ENCODE results near the gene GAS6.

The GAS6 gene

GRCh38 chr13:113886561-113887112 is 22.8 kb upstream of the GAS6 start:
- no peak for TF ChIP-seq OSR1 (CRISPR knock-in tag; IDR thresholded peaks at IDR 0.05)
- TF ChIP-seq, protein P1, sequence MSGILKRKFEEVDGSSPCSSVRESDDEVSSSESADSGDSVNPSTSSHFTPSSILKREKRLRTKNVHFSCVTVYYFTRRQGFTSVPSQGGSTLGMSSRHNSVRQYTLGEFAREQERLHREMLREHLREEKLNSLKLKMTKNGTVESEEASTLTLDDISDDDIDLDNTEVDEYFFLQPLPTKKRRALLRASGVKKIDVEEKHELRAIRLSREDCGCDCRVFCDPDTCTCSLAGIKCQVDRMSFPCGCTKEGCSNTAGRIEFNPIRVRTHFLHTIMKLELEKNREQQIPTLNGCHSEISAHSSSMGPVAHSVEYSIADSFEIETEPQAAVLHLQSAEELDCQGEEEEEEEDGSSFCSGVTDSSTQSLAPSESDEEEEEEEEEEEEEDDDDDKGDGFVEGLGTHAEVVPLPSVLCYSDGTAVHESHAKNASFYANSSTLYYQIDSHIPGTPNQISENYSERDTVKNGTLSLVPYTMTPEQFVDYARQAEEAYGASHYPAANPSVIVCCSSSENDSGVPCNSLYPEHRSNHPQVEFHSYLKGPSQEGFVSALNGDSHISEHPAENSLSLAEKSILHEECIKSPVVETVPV (CRISPR knock-in tag; IDR thresholded peaks at IDR 0.05): no peak
- TF ChIP-seq BACH2 (CRISPR knock-in tag; IDR thresholded peaks at IDR 0.05; ENCODE audit: borderline replicate concordance): no peak
- TF ChIP-seq ZNF70 (CRISPR knock-in tag; IDR thresholded peaks at IDR 0.05): no peak
- no peak for TF ChIP-seq ZFP30 (CRISPR knock-in tag; IDR thresholded peaks at IDR 0.05)
- no peak for TF ChIP-seq ZFP3 (CRISPR knock-in tag; IDR thresholded peaks at IDR 0.05)
- no peak for TF ChIP-seq PPARA (CRISPR knock-in tag; IDR thresholded peaks at IDR 0.05; ENCODE audit: borderline replicate concordance)
- no peak for TF ChIP-seq ZC3H10 (CRISPR knock-in tag; IDR thresholded peaks at IDR 0.05)
- no peak for TF ChIP-seq SNAI2 (CRISPR knock-in tag; IDR thresholded peaks at IDR 0.05)
- no peak for TF ChIP-seq TOX (CRISPR knock-in tag; IDR thresholded peaks at IDR 0.05; ENCODE audit: borderline replicate concordance)
- no peak for TF ChIP-seq ZNF8 (CRISPR knock-in tag; IDR thresholded peaks at IDR 0.05)
- no peak for TF ChIP-seq GLIS3 (CRISPR knock-in tag; IDR thresholded peaks at IDR 0.05)
- TF ChIP-seq ARNTL (CRISPR knock-in tag; IDR thresholded peaks at IDR 0.05; ENCODE audit: borderline replicate concordance, low read depth): no peak
- TF ChIP-seq ISL1 (CRISPR knock-in tag; IDR thresholded peaks at IDR 0.05): no peak
- no peak for ATAC-seq

DNA sequence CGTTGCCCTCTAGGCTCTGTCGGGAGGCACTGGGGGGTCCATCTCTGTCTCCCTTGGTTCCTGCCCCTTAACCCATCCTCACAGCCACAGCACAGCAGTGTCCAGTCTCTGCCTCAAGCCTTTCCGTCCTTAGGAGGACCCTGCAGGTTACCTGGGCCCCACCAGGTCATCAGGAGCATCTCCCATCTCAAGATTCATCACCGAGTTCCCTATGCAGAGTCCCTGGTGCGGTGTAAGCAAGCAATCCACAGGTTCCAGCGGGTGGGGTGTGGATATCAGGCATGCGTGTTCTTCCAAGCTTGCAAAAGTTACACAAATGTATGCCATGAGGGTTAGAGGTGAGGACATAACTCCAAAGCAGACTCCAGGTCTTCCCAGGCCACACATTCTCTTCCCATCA is 20.9 kb upstream of the GAS6 start:
- ATAC-seq: no peak
- TF ChIP-seq BACH2 (CRISPR knock-in tag; IDR thresholded peaks at IDR 0.05; ENCODE audit: borderline replicate concordance) (no peak), ESRRG (CRISPR knock-in tag; IDR thresholded peaks at IDR 0.05) (no peak), RARB (CRISPR knock-in tag; IDR thresholded peaks at IDR 0.05) (no peak), ZC3H10 (CRISPR knock-in tag; IDR thresholded peaks at IDR 0.05) (no peak), PPARA (CRISPR knock-in tag; IDR thresholded peaks at IDR 0.05; ENCODE audit: borderline replicate concordance) (no peak)

- no peak for TF ChIP-seq ISL1 (CRISPR knock-in tag; IDR thresholded peaks at IDR 0.05)
- TF ChIP-seq, protein P1 (CRISPR knock-in tag; IDR thresholded peaks at IDR 0.05): no peak
- no peak for TF ChIP-seq PPARA (CRISPR knock-in tag; IDR thresholded peaks at IDR 0.05; ENCODE audit: borderline replicate concordance)
- no peak for ATAC-seq
Observed at GRCh38 chr13:113883921-113884804, 20.3 kb upstream of the GAS6 start.

DNA sequence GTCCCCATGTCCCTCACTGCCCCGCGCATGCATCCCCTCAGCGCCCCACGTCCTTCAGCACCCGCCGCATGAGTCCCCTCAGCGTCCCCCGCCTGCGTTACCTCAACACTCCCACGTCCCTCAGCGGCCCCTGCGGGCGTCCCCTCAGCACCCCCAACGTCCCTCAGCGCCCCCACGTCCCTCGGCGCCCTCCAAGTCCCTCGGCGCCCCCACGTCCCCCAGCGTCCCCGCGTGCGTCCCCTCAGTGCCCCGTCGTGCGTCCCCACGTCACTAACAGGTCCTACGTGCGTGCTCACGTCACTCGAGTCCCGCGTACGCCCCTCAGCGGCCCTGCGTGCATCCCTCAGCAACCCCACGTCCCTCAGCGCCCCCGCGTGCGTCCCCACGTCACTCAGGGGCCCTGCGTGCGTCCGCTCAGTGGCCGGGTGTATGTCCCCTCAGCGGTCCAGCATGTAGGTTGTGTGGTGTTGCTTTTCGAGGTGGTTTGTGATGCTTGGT is 19.5 kb upstream of the GAS6 start:
- ATAC-seq: no peak
- TF ChIP-seq RARB (CRISPR knock-in tag; IDR thresholded peaks at IDR 0.05) (no peak), TOX (CRISPR knock-in tag; IDR thresholded peaks at IDR 0.05; ENCODE audit: borderline replicate concordance) (no peak)

DNA sequence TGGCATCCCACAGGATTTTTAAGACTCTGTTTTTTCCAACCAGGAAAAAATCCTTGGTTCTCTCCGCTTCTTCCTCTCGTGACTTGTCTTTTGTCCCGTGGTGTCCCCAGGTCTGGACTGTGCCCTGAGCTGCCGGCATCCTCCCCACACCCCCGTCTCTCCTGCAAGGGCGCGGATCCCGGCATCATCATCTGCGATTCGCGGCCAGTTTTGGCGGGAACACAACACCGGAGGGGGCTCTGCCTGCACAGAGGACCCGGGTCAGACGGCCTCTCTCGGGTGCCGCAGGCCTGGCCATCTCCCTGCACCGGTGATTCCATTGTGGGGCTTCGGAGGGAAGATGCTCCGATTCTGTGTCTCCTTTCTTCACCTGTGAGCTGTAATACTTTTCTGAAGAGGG is 18.8 kb upstream of the GAS6 start:
- no peak for ATAC-seq
- TF ChIP-seq TCF4 (CRISPR knock-in tag; IDR thresholded peaks at IDR 0.05; ENCODE audit: borderline replicate concordance) (no peak), RARB (CRISPR knock-in tag; IDR thresholded peaks at IDR 0.05) (no peak), OSR1 (CRISPR knock-in tag; IDR thresholded peaks at IDR 0.05) (no peak), GLIS3 (CRISPR knock-in tag; IDR thresholded peaks at IDR 0.05) (no peak), ZNF8 (CRISPR knock-in tag; IDR thresholded peaks at IDR 0.05) (no peak), SNAI2 (CRISPR knock-in tag; IDR thresholded peaks at IDR 0.05) (no peak), ZNF70 (CRISPR knock-in tag; IDR thresholded peaks at IDR 0.05) (no peak), TOX (CRISPR knock-in tag; IDR thresholded peaks at IDR 0.05; ENCODE audit: borderline replicate concordance) (no peak), ZC3H10 (CRISPR knock-in tag; IDR thresholded peaks at IDR 0.05) (no peak), ISL1 (CRISPR knock-in tag; IDR thresholded peaks at IDR 0.05) (no peak)
- TF ChIP-seq, protein P2, sequence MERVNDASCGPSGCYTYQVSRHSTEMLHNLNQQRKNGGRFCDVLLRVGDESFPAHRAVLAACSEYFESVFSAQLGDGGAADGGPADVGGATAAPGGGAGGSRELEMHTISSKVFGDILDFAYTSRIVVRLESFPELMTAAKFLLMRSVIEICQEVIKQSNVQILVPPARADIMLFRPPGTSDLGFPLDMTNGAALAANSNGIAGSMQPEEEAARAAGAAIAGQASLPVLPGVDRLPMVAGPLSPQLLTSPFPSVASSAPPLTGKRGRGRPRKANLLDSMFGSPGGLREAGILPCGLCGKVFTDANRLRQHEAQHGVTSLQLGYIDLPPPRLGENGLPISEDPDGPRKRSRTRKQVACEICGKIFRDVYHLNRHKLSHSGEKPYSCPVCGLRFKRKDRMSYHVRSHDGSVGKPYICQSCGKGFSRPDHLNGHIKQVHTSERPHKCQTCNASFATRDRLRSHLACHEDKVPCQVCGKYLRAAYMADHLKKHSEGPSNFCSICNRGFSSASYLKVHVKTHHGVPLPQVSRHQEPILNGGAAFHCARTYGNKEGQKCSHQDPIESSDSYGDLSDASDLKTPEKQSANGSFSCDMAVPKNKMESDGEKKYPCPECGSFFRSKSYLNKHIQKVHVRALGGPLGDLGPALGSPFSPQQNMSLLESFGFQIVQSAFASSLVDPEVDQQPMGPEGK (CRISPR knock-in tag; IDR thresholded peaks at IDR 0.05; ENCODE audit: borderline replicate concordance): no peak
- TF ChIP-seq, protein P1 (CRISPR knock-in tag; IDR thresholded peaks at IDR 0.05): no peak

All from SK-N-SH treated with all-trans-retinoic acid at 6 μM for 48 hours (cell line).